22Rv1 (cell line): ENCODE measurements around the gene C3orf49.

Experiments
- H3K27ac ChIP-seq: fragments of 450-650 bp; 2 replicates; pipeline ENCODE4 v1.5.1; 2017
- CTCF ChIP-seq: fragments of 450-650 bp; IDR thresholded peaks from 2 replicates; pipeline ENCODE4 v1.5.1; 2017; ENCODE audit warnings: mild to moderate bottlenecking
- ZFX ChIP-seq: fragments of 450-650 bp; IDR thresholded peaks from 2 replicates; pipeline ENCODE4 v1.6.1; 2017; ENCODE audit warnings: antibody characterized with exemption, borderline replicate concordance

C3orf49 gene

GRCh38 chr3:63862804-63863149 lies 43.7 kb downstream of the C3orf49 start:
- TF ChIP-seq ZFX (no peak), CTCF (no peak)
- peak overlapping the region; percentile 63 for H3K27ac ChIP-seq

- TF ChIP-seq ZFX (no peak), CTCF (no peak)
- H3K27ac ChIP-seq = peak within 1 kb of the TSS; percentile 63
These were observed 44.3 kb downstream of the C3orf49 start, which contains the start of the genes ATXN7 and THOC7 for GRCh38 chr3:63863150-63864007. Gene ATXN7, plus strand, starts transcription at chr3:63863867. Its CDS starts 48,732 bp downstream, at chr3:63912599. Gene THOC7, minus strand, starts transcription at chr3:63863805. Its CDS starts 15 bp downstream, at chr3:63863790.

GRCh38 chr3:63864008-63864964 lies 45.2 kb downstream of the C3orf49 start:
- no peak for TF ChIP-seq CTCF
- no peak for TF ChIP-seq ZFX
- peak overlapping the region; percentile 63 for H3K27ac ChIP-seq

GRCh38 chr3:63864965-63865327 lies 45.8 kb downstream of the C3orf49 start:
- H3K27ac ChIP-seq = no peak overlapping the region
- TF ChIP-seq ZFX = no peak
- no peak for TF ChIP-seq CTCF

- H3K27ac ChIP-seq = no peak overlapping the region
- no peak for TF ChIP-seq CTCF
- TF ChIP-seq ZFX = no peak
These were observed 48.1 kb downstream of the C3orf49 start for GRCh38 chr3:63867225-63867624.

GRCh38 chr3:63869940-63870614 lies 51.0 kb downstream of the C3orf49 start:
- H3K27ac ChIP-seq = no peak overlapping the region
- no peak for TF ChIP-seq CTCF
- no peak for TF ChIP-seq ZFX
